OCI-LY1 (cell line): Measurements from ENCODE around the gene FCN1.

ENCODE experiments used
- EZH2 ChIP-seq: fragments of 200-600 bp; sonication (generic), shearing (Covaris generic); IDR thresholded peaks from 2 replicates; pipeline ENCODE4 v1.8.0; 2017; ENCODE audit warnings: borderline replicate concordance, mixed run types, mild to moderate bottlenecking, antibody characterized with exemption, low read length, moderate library complexity, mixed read lengths
- TF ChIP-seq, protein P1 (sequence below): fragments of 200-600 bp; sonication (generic), shearing (Covaris generic); IDR thresholded peaks from 2 replicates; pipeline ENCODE4 v1.5.1; 2017; ENCODE audit warnings: mild to moderate bottlenecking, antibody characterized with exemption, low read length, moderate library complexity, mixed read lengths

DNA sequence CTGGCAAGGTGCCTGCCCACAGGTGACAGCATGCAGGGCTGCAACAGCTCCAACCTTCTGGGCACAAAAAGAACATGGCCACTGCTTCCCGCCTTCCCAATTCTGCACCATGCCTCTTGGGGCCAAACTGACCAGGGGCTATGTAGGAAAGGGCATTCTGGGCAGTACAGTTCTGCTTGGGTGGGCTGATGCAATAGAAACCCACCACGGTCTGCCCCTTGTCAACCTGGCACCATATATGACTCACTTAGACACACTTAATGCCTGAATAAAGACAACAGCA, 40.2 kb upstream of the FCN1 start:
- TF ChIP-seq, protein P1, sequence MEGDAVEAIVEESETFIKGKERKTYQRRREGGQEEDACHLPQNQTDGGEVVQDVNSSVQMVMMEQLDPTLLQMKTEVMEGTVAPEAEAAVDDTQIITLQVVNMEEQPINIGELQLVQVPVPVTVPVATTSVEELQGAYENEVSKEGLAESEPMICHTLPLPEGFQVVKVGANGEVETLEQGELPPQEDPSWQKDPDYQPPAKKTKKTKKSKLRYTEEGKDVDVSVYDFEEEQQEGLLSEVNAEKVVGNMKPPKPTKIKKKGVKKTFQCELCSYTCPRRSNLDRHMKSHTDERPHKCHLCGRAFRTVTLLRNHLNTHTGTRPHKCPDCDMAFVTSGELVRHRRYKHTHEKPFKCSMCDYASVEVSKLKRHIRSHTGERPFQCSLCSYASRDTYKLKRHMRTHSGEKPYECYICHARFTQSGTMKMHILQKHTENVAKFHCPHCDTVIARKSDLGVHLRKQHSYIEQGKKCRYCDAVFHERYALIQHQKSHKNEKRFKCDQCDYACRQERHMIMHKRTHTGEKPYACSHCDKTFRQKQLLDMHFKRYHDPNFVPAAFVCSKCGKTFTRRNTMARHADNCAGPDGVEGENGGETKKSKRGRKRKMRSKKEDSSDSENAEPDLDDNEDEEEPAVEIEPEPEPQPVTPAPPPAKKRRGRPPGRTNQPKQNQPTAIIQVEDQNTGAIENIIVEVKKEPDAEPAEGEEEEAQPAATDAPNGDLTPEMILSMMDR: no peak
- no peak for TF ChIP-seq EZH2
